ENCODE measurements around the gene RGS10.

The RGS10 gene

DNA sequence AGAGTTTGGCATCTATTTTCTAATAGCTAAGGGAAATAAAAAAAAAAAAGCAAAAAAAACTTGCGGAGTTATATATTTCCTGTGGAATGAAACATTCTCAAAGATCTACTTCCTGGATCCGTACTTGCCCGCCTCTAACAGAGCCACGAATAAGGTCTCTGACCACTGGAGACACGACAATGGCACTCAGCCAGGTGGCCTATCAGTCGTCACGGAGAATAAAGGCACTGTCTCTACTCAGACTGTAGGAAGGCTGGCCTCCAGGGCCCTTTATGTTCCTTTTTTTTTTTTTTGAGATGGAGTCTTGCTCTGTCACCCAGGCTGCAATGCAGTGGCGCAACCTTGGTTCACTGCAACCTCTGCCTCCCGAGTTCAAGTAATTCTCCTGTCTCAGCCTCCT, 58.7 kb downstream of the RGS10 start:
- Histone ChIP-seq H3K4me3 (ENCODE audit: insufficient read depth, low read depth, low read length) (no peak overlapping the region), H3K27ac (ENCODE audit: insufficient read depth, low read depth, low read length, poor library complexity, severe bottlenecking) (no peak overlapping the region), H3K4me1 (ENCODE audit: control insufficient read depth, insufficient read depth, low read length) (no peaks in the 10 kb centered on the region), H3K36me3 (ENCODE audit: control insufficient read depth, insufficient read depth, low read length) (no peaks in the 10 kb centered on the region), H3K9me3 (ENCODE audit: control insufficient read depth, low read length) (no peaks in the 10 kb centered on the region), H3K27me3 (ENCODE audit: control insufficient read depth, insufficient read depth, low read length, poor library complexity, severe bottlenecking) (peaks cover 30% of the 10 kb centered on the region)
- WGBS, 2 experiments = 91 to 92% methylated on average over 9 of the region's 9 CpGs

DNA sequence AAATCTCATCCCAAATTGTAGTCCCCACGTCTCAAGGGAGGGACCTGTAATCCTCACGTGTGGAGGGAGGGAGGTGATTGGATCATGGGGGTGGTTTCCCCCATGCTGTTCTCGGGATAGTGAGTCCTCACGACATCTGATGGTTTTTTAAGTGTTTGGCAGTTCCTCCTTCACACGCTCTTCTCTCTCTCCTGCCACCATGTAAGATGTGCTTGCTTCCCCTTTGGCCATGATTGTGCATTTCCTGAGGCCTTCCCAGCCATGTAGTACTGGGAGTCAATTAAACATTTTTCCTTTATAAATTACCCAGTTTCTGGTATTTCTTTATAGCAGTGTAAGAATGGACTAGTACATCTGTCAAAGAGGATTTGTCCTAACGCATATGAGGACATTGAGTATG, 59.5 kb downstream of the RGS10 start:
- Histone ChIP-seq H3K27me3 (ENCODE audit: control insufficient read depth, insufficient read depth, low read length, poor library complexity, severe bottlenecking) (peaks cover 38% of the 10 kb centered on the region), H3K36me3 (ENCODE audit: control insufficient read depth, insufficient read depth, low read length) (no peaks in the 10 kb centered on the region), H3K27ac (ENCODE audit: insufficient read depth, low read depth, low read length, poor library complexity, severe bottlenecking) (no peak overlapping the region), H3K9me3 (ENCODE audit: control insufficient read depth, low read length) (no peaks in the 10 kb centered on the region), H3K4me1 (ENCODE audit: control insufficient read depth, insufficient read depth, low read length) (no peaks in the 10 kb centered on the region), H3K4me3 (ENCODE audit: insufficient read depth, low read depth, low read length) (no peak overlapping the region)
- 74 to 77% methylated on average over 6 of the region's 6 CpGs for WGBS, 2 experiments

DNA sequence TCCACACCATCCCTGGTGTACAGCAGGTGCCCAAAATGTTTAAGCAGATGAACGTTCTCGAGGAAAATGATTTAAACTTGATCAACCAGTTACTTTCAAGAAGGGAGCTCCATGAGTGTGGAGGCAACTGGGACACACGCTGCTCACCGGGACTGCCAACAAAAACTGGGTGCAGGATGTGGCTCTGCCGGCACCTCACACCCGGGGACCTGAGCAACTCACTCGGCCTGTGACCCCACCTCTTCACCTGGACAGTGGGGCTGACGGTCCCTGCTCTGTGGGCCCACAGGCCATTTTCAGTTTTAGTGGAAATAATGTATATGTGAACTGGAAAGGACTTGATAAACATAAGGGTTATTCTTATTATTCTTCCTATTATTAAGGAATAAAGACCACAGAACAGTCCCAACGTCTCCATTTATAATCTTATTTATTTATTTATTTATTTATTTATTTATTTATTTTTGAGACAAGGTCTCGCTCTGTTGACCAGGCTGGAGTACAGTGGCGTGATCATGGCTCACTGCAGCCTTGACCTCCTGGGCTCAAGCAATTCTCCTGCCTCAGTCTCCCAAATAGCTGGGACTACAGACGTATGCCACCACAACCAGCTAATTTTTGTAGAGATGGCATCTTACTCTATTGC, 60.6 kb downstream of the RGS10 start:
- H3K4me1 ChIP-seq (ENCODE audit: control insufficient read depth, insufficient read depth, low read length) = no peaks in the 10 kb centered on the region
- no peak overlapping the region for H3K27ac ChIP-seq (ENCODE audit: insufficient read depth, low read depth, low read length, poor library complexity, severe bottlenecking)
- no peak overlapping the region for H3K4me3 ChIP-seq (ENCODE audit: insufficient read depth, low read depth, low read length)
- H3K9me3 ChIP-seq (ENCODE audit: control insufficient read depth, low read length) = no peaks in the 10 kb centered on the region
- no peaks in the 10 kb centered on the region for H3K36me3 ChIP-seq (ENCODE audit: control insufficient read depth, insufficient read depth, low read length)
- peaks cover 49% of the 10 kb centered on the region for H3K27me3 ChIP-seq (ENCODE audit: control insufficient read depth, insufficient read depth, low read length, poor library complexity, severe bottlenecking)
- WGBS, 2 experiments = 94 to 95% methylated on average over 11 of the region's 12 CpGs

DNA sequence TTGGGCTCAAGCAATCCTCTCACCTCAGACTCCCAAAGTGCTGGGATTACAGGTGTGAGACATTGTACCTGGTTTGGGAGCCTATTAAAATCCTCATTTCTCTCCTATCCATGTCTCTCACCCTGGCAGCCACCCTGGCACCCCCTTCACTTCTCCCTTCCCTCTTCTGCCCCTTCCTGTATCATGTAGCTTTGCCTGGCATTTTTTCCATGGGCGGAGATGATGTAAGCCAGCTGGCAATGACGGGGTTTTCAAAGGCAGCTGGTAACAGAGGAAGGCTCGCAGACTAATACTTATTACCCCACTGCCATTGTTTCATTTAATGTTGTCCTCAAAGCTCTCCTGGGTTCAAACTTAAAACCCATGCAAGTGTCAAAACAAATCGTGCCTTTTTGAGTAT, 61.9 kb downstream of the RGS10 start:
- H3K27me3 ChIP-seq (ENCODE audit: control insufficient read depth, insufficient read depth, low read length, poor library complexity, severe bottlenecking) = peaks cover 54% of the 10 kb centered on the region
- 81 to 83% methylated on average over 4 of the region's 4 CpGs for WGBS, 2 experiments

DNA sequence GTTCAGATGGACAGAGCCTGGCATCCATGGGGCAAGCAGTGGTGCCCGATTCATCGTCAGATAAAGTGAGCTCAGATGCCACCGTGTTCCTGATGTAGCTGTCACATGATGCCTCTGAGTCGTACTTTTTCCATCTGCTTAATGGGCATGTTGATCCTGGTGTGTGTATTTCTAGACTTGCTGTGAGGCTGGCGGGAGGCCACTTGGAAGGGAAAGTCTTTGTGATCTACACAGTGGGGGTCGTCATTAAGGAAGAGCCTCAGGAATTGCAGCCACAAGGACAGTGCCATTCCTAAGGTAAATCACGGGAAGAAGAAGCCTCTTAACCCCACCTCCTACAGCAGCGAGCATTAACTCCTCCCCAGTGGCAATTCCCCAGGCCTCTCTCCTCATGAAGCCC, 63.0 kb downstream of the RGS10 start:
- 8 to 9% methylated on average over 8 of the region's 8 CpGs for WGBS, 2 experiments
- H3K4me3 ChIP-seq (ENCODE audit: insufficient read depth, low read depth, low read length) = no peak overlapping the region
- H3K27me3 ChIP-seq (ENCODE audit: control insufficient read depth, insufficient read depth, low read length, poor library complexity, severe bottlenecking) = peaks cover 54% of the 10 kb centered on the region
- no peaks in the 10 kb centered on the region for H3K36me3 ChIP-seq (ENCODE audit: control insufficient read depth, insufficient read depth, low read length)
- H3K9me3 ChIP-seq (ENCODE audit: control insufficient read depth, low read length) = no peaks in the 10 kb centered on the region
- H3K4me1 ChIP-seq (ENCODE audit: control insufficient read depth, insufficient read depth, low read length) = no peaks in the 10 kb centered on the region
- no peak overlapping the region for H3K27ac ChIP-seq (ENCODE audit: insufficient read depth, low read depth, low read length, poor library complexity, severe bottlenecking)

More for the DNA sequence above, 61.9 kb downstream of the RGS10 start:
- Histone ChIP-seq H3K27ac (ENCODE audit: insufficient read depth, low read depth, low read length, poor library complexity, severe bottlenecking) (no peak overlapping the region), H3K4me3 (ENCODE audit: insufficient read depth, low read depth, low read length) (no peak overlapping the region), H3K36me3 (ENCODE audit: control insufficient read depth, insufficient read depth, low read length) (no peaks in the 10 kb centered on the region), H3K4me1 (ENCODE audit: control insufficient read depth, insufficient read depth, low read length) (no peaks in the 10 kb centered on the region), H3K9me3 (ENCODE audit: control insufficient read depth, low read length) (no peaks in the 10 kb centered on the region)

DNA sequence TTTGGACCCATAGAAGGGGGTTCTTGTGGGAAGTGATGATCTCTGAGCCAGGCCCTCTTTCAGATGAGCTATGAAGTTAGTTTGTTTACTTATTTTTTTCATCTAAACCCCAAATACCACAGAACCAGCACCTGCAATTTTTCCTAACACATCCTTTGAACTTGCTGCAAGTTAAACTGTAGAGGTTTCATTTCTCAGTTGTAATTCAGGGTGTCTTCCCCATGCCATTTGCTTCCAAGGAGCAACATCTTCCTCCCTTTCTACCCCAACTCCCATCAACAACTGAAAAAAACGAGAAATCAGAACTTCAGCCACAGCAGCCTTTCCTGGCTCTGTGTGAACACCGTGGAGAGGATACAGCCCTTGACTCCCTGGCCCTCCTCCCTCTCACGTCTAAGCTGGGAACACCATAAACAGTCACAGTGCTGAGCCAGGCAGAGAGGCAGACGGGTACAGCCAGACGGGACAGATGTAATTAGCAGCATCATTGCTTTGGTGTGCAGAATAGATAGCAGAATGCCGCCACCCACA, 63.6 kb downstream of the RGS10 start:
- no peak overlapping the region for H3K27ac ChIP-seq (ENCODE audit: insufficient read depth, low read depth, low read length, poor library complexity, severe bottlenecking)
- H3K4me3 ChIP-seq (ENCODE audit: insufficient read depth, low read depth, low read length) = no peak overlapping the region
- H3K27me3 ChIP-seq (ENCODE audit: control insufficient read depth, insufficient read depth, low read length, poor library complexity, severe bottlenecking) = peaks cover 54% of the 10 kb centered on the region
- WGBS, 2 experiments = 26 to 35% methylated on average over 6 of the region's 6 CpGs
- no peaks in the 10 kb centered on the region for H3K9me3 ChIP-seq (ENCODE audit: control insufficient read depth, low read length)
- no peaks in the 10 kb centered on the region for H3K4me1 ChIP-seq (ENCODE audit: control insufficient read depth, insufficient read depth, low read length)
- H3K36me3 ChIP-seq (ENCODE audit: control insufficient read depth, insufficient read depth, low read length) = no peaks in the 10 kb centered on the region

DNA sequence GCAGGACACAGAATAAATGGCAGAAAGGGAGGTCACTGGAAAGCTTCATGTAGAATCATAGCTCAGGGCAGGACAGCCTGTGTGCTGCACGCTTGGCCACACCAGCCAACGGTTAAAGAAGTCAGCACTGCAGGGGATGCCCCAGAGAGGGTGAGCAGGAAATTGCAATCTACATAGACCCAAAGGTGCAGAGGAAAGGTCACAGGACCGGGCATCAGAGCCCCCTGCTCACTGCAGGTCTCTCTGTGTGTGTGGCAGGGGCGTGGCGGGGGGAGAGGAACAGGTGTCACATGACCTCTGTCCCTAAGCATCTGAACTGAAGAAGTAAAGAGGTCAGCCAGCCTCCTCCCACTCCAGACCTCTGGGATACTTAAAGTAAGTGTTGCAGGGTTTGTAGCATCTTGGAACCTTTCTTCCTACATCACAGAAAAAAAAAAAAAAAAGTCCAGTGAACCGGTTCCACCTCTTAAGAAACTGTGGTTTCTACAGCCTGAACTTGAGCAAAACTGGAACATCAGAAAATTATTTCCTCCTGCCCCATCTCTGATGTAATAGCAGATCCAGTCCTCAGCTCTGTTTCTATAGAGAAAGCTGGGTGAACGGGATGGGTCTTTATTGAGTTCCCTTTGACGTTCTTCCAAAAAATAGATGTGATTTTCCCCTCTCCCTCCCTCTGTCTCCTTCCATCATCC, 64.3 kb downstream of the RGS10 start:
- WGBS, 2 experiments = 42 to 52% methylated on average over 7 to 8 of the region's 8 CpGs
- H3K4me3 ChIP-seq (ENCODE audit: insufficient read depth, low read depth, low read length) = no peak overlapping the region
- H3K36me3 ChIP-seq (ENCODE audit: control insufficient read depth, insufficient read depth, low read length) = no peaks in the 10 kb centered on the region
- H3K4me1 ChIP-seq (ENCODE audit: control insufficient read depth, insufficient read depth, low read length) = no peaks in the 10 kb centered on the region
- H3K9me3 ChIP-seq (ENCODE audit: control insufficient read depth, low read length) = no peaks in the 10 kb centered on the region
- H3K27me3 ChIP-seq (ENCODE audit: control insufficient read depth, insufficient read depth, low read length, poor library complexity, severe bottlenecking) = peaks cover 54% of the 10 kb centered on the region
- no peak overlapping the region for H3K27ac ChIP-seq (ENCODE audit: insufficient read depth, low read depth, low read length, poor library complexity, severe bottlenecking)

DNA sequence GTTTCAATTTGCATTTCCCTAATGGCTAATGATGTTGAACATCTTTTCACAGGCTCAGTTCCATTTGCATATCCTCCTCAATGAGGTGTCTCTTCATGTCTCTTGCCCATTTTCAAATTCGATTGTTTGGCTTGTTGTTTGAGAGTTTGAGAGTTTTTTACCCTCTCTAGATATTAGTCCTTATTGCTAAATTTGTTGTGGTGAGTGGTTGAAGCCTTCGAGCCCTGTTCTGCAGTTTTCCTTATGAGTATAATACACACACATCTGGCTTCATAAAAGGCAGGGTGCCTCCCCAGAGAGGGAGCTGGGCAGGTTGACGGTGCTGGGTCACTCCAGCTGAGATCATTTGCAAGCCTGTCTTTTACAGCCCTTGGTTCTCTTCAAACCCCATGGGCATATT, 65.1 kb downstream of the RGS10 start:
- Histone ChIP-seq H3K4me3 (ENCODE audit: insufficient read depth, low read depth, low read length) (no peak overlapping the region), H3K36me3 (ENCODE audit: control insufficient read depth, insufficient read depth, low read length) (no peaks in the 10 kb centered on the region), H3K4me1 (ENCODE audit: control insufficient read depth, insufficient read depth, low read length) (no peaks in the 10 kb centered on the region), H3K9me3 (ENCODE audit: control insufficient read depth, low read length) (no peaks in the 10 kb centered on the region), H3K27ac (ENCODE audit: insufficient read depth, low read depth, low read length, poor library complexity, severe bottlenecking) (no peak overlapping the region), H3K27me3 (ENCODE audit: control insufficient read depth, insufficient read depth, low read length, poor library complexity, severe bottlenecking) (peaks cover 46% of the 10 kb centered on the region)
- 24 to 57% methylated on average over 2 to 3 of the region's 3 CpGs for WGBS, 2 experiments

DNA sequence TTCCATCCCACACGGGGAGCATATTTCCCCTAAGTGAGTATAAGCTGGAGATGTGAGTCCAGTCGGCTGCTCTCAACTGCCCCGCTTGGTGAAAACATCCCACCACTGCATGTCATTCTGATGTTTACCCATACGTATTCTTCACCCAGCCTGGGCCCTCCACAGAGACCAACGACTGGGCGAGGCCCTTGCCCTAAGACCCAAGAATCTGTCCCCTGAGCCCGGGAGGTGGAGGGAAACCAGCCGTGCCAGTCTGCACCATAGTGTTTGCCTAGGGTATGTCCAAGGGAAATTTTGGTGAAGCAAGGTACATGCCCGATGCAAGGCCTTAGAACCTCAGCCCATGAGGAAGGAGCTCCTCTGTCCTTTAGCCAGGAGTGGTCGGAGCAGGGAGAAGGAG, 67.9 kb downstream of the RGS10 start:
- Histone ChIP-seq H3K36me3 (ENCODE audit: control insufficient read depth, insufficient read depth, low read length) (no peaks in the 10 kb centered on the region), H3K9me3 (ENCODE audit: control insufficient read depth, low read length) (no peaks in the 10 kb centered on the region), H3K4me3 (ENCODE audit: insufficient read depth, low read depth, low read length) (no peak overlapping the region), H3K4me1 (ENCODE audit: control insufficient read depth, insufficient read depth, low read length) (no peaks in the 10 kb centered on the region), H3K27me3 (ENCODE audit: control insufficient read depth, insufficient read depth, low read length, poor library complexity, severe bottlenecking) (peaks cover 32% of the 10 kb centered on the region), H3K27ac (ENCODE audit: insufficient read depth, low read depth, low read length, poor library complexity, severe bottlenecking) (no peak overlapping the region)
- WGBS, 2 experiments = 91% methylated on average over 10 of the region's 10 CpGs

DNA sequence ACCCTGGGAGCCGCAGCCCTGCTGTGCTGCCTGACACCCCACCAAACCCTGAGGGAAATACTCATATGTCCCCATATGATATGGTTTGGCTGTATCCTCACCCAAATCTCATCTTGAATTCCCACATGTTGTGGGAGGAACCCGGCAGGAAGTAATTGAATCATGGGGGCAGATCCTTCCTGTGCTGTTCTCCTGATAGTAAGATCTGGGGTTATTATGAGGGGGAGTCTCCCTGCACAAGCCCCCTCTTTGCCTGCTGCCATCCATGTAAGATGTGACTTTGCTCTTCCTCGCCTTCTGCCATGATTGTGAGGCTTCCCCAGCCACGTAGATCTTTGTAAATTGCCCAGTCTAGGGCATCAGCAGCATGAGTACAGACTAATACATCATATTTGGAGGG, 68.7 kb downstream of the RGS10 start:
- Histone ChIP-seq H3K27me3 (ENCODE audit: control insufficient read depth, insufficient read depth, low read length, poor library complexity, severe bottlenecking) (peaks cover 24% of the 10 kb centered on the region), H3K9me3 (ENCODE audit: control insufficient read depth, low read length) (no peaks in the 10 kb centered on the region), H3K27ac (ENCODE audit: insufficient read depth, low read depth, low read length, poor library complexity, severe bottlenecking) (no peak overlapping the region), H3K36me3 (ENCODE audit: control insufficient read depth, insufficient read depth, low read length) (no peaks in the 10 kb centered on the region), H3K4me3 (ENCODE audit: insufficient read depth, low read depth, low read length) (no peak overlapping the region), H3K4me1 (ENCODE audit: control insufficient read depth, insufficient read depth, low read length) (no peaks in the 10 kb centered on the region)
- 84 to 92% methylated on average over 4 of the region's 4 CpGs for WGBS, 2 experiments

All from ectodermal cell (in vitro differentiated cells).